Smooth muscle cell (in vitro differentiated cells): ENCODE results near the gene NRXN2. TPM values are rescaled to one million over a fixed set of nuclear protein-coding genes. Genes with fewer than 3 reads are reported as not detected.

ENCODE experiments used
- DNase-seq: peaks from one replicate; lab custom pipeline; 2025; ENCODE audit not compliant: unreplicated experiment; lab: John Stamatoyannopoulos, UW
- H2AFZ ChIP-seq: fragments of 200-600 bp; sonication (generic); 2 replicates; pipeline ENCODE4 v1.6.0; 2016; ENCODE audit warnings: antibody characterized with exemption, low read depth, mild to moderate bottlenecking
- H3F3A ChIP-seq: fragments of 200-600 bp; sonication (generic); 2 replicates; pipeline ENCODE4 v1.6.0; 2017; ENCODE audit warnings: antibody characterized with exemption, low read depth
- H3K27ac ChIP-seq: fragments of 200-600 bp; sonication (generic); 2 replicates; pipeline ENCODE4 v1.5.1; 2016; ENCODE audit warnings: low read depth, mild to moderate bottlenecking
- H3K27me3 ChIP-seq: fragments of 200-600 bp; sonication (generic); 2 replicates; pipeline ENCODE4 v1.6.1; 2016; ENCODE audit warnings: low read depth, mild to moderate bottlenecking
- H3K36me3 ChIP-seq: fragments of 200-600 bp; sonication (generic); 2 replicates; pipeline ENCODE4 v1.5.1; 2016; ENCODE audit warnings: low read depth
- H3K4me1 ChIP-seq: fragments of 200-600 bp; sonication (generic); 2 replicates; pipeline ENCODE4 v1.5.1; 2016; ENCODE audit warnings: low read depth
- H3K4me2 ChIP-seq: fragments of 200-600 bp; sonication (generic); 2 replicates; pipeline ENCODE4 v1.6.0; 2016; ENCODE audit warnings: mild to moderate bottlenecking
- H3K4me3 ChIP-seq: fragments of 200-600 bp; sonication (generic); 2 replicates; pipeline ENCODE4 v1.5.1; 2016; ENCODE audit warnings: mild to moderate bottlenecking
- H3K79me2 ChIP-seq: fragments of 200-600 bp; sonication (generic); 2 replicates; pipeline ENCODE4 v1.6.0; 2016; ENCODE audit warnings: low read depth, mild to moderate bottlenecking
- H3K9ac ChIP-seq: fragments of 200-600 bp; sonication (generic); 2 replicates; pipeline ENCODE4 v1.6.0; 2016; ENCODE audit warnings: low read depth
- H3K9me3 ChIP-seq: fragments of 200-600 bp; sonication (generic); replicated peaks from 2 replicates; pipeline ENCODE4 v1.5.1; 2016; ENCODE audit warnings: low read depth
- H4K20me1 ChIP-seq: fragments of 200-600 bp; sonication (generic); 2 replicates; pipeline ENCODE4 v1.6.0; 2016; ENCODE audit warnings: low read depth
- WGBS: methylation state at CpG from one replicate; pipeline ENCODE4 v1.1.7; 2016; ENCODE audit warnings: low lambda C conversion rate; 5-methylcytosine and 5-hydroxymethylcytosine counted together
- polyA plus RNA-seq: library from polyadenylated mRNA; unstranded; fragments of >200 nt; fragmentation: Nextera tagmentation; extraction: Ambion mirVana; gene quantifications from 2 replicates; pipeline ENCODE4 v1.2.1, GENCODE V29; 2016
- total RNA-seq: library from RNA; depleted of rRNA; stranded (reverse); fragments of >200 nt; gene quantifications from 2 replicates; pipeline ENCODE4 v1.2.3, GENCODE V29; 2014
- TF ChIP-seq, protein P1 (sequence below): fragments of 200-600 bp; sonication (generic); IDR thresholded peaks from 2 replicates; pipeline ENCODE4 v1.5.1; 2017; ENCODE audit warnings: borderline replicate concordance, mild to moderate bottlenecking, antibody characterized with exemption; ENCODE audit not compliant: insufficient read depth, poor library complexity, severe bottlenecking

The NRXN2 gene
- total and polyA plus RNA-seq, 2 experiments from 2014 or later: 1.4 to 1.7 TPM

DNA sequence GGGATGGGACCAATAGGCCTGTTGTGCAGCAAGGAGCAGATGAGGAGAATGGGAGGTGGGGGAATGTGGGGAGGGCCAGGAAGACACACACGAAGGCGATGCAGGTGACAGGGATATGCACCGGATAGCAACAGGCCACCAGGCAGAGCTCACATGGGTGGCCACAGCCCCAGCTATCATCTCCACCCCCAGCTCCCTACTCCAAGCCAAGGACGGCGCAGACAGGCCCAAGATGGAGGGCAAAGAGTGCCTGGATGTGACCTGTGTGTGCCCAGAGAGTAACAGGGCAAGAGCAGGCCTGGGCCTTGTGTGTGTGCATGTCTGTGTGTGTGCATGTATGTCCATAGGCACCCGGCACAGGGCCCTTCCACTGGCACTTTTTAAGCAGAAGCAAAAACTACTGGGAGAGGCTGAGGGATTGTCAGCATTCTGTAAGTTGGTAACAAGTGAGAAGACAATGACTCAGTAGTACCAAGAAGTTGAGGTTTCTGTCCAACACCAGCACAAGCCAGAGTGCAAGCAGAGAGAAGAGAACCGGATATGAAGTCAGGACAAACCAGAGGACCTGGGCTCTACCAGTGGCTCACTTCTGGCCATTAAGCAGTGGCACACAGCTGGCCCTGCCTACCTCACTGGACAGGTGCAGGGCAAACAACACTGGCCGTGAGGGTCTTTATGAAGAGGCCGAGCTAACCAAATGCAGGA lies 36.4 kb downstream of the NRXN2 start:
- Histone ChIP-seq H3K27me3 (peaks cover 6% of the 10 kb centered on the region), H4K20me1 (no peaks in the 10 kb centered on the region), H3K9me3 (no peaks in the 10 kb centered on the region), H3K4me1 (no peaks in the 10 kb centered on the region), H3K36me3 (no peaks in the 10 kb centered on the region), H2AFZ (no peak overlapping the region), H3K79me2 (no peaks in the 10 kb centered on the region), H3F3A (no peaks in the 10 kb centered on the region), H3K4me2 (no peak overlapping the region), H3K27ac (no peak overlapping the region), H3K9ac (no peak overlapping the region), H3K4me3 (no peak overlapping the region)
- no peak for DNase-seq
- TF ChIP-seq, protein P1, sequence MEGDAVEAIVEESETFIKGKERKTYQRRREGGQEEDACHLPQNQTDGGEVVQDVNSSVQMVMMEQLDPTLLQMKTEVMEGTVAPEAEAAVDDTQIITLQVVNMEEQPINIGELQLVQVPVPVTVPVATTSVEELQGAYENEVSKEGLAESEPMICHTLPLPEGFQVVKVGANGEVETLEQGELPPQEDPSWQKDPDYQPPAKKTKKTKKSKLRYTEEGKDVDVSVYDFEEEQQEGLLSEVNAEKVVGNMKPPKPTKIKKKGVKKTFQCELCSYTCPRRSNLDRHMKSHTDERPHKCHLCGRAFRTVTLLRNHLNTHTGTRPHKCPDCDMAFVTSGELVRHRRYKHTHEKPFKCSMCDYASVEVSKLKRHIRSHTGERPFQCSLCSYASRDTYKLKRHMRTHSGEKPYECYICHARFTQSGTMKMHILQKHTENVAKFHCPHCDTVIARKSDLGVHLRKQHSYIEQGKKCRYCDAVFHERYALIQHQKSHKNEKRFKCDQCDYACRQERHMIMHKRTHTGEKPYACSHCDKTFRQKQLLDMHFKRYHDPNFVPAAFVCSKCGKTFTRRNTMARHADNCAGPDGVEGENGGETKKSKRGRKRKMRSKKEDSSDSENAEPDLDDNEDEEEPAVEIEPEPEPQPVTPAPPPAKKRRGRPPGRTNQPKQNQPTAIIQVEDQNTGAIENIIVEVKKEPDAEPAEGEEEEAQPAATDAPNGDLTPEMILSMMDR: no peak
- 87% methylated on average over 9 of the region's 9 CpGs for WGBS

DNA sequence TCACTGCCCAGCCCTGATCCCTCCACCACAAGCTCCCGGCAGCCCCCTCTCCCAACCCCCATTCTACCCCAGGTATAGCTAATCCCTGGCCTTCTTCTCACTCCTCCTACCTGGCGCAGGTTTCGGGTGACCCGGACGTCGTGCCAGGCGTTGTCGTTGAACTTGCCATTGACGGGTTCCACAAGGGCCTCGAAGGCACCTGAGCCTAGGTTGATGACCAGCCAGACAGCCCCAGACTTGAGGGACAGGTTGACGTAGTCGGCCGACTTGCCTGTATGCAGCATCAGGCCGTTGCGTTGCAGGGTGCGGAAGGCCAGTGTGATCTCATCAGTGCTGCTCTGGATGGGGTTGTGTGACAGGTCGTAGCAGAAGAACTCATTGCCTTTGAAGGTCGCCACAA lies 37.5 kb downstream of the NRXN2 start:
- Histone ChIP-seq H3K4me2 (no peak overlapping the region), H3K4me3 (no peak overlapping the region), H3K27ac (no peak overlapping the region), H3K27me3 (peaks cover 5% of the 10 kb centered on the region), H4K20me1 (no peaks in the 10 kb centered on the region), H3K79me2 (no peaks in the 10 kb centered on the region), H3K9me3 (no peaks in the 10 kb centered on the region), H3K9ac (no peak overlapping the region), H3K4me1 (no peaks in the 10 kb centered on the region), H2AFZ (no peak overlapping the region), H3F3A (no peaks in the 10 kb centered on the region), H3K36me3 (no peaks in the 10 kb centered on the region)
- TF ChIP-seq, protein P1: no peak
- DNase-seq: no peak
- 92% methylated on average over 18 of the region's 18 CpGs for WGBS

DNA sequence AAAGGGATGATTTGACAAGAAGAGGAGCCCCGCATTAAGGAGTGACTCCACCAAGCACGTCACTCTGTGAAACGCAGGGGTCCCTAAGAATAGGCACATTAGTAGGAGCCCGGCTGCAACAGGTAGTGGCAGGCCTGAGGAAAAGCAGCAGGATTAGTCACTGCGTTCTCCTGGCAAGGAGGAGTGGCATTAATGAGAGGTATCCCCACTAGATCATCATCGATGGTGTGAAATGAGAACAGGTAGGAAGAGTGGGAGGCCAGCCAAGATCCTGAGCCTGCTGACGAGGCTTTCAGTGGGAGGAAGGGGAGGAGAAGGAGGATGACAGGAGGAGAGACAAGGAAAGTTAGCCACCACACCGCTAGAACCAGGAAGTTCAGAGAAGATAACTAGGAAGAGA lies 38.6 kb downstream of the NRXN2 start:
- Histone ChIP-seq H3K9me3 (no peaks in the 10 kb centered on the region), H3K79me2 (no peaks in the 10 kb centered on the region), H3K4me1 (no peaks in the 10 kb centered on the region), H3K36me3 (no peaks in the 10 kb centered on the region), H2AFZ (no peak overlapping the region), H3K4me3 (no peak overlapping the region), H3K4me2 (no peak overlapping the region), H4K20me1 (no peaks in the 10 kb centered on the region), H3F3A (no peaks in the 10 kb centered on the region), H3K27ac (no peak overlapping the region), H3K9ac (no peak overlapping the region), H3K27me3 (peaks cover 5% of the 10 kb centered on the region)
- 72% methylated on average over 8 of the region's 8 CpGs for WGBS
- TF ChIP-seq, protein P1: no peak
- DNase-seq: no peak

DNA sequence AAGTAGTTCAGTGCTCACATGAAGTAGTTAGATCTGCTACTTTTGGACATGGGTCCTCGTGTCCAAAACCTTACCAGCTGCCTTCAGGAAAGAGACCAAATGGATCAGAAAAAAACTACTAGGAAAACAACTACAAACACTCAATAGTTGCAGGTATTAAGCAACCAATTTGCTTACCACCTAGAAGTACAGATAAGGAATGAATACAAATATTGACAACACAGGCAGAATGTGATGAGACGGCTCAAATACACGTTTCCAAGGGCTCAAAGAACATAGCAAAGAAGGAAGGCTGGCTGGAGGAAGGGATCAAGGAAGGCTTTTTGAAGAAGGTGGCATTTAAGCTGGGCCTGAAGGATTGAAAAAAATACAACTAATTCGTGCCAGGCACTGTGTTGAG lies 41.8 kb downstream of the NRXN2 start:
- H2AFZ ChIP-seq: no peak overlapping the region
- H3K4me1 ChIP-seq: peaks cover 4% of the 10 kb centered on the region
- TF ChIP-seq, protein P1: no peak
- whole genome bisulfite sequencing: 75% methylated on average over 4 of the region's 4 CpGs
- DNase-seq: no peak
- peaks cover 1% of the 10 kb centered on the region for H3F3A ChIP-seq
- no peak overlapping the region for H3K9ac ChIP-seq
- H3K4me2 ChIP-seq: no peak overlapping the region
- H3K4me3 ChIP-seq: no peak overlapping the region
- H3K9me3 ChIP-seq: no peaks in the 10 kb centered on the region
- no peaks in the 10 kb centered on the region for H3K79me2 ChIP-seq
- H3K27me3 ChIP-seq: peaks cover 5% of the 10 kb centered on the region
- no peaks in the 10 kb centered on the region for H4K20me1 ChIP-seq
- H3K36me3 ChIP-seq: no peaks in the 10 kb centered on the region
- no peak overlapping the region for H3K27ac ChIP-seq
